Posterior cingulate gyrus (tissue), 11 donors: ENCODE measurements around the gene TRIM9.

Experiments used
- DNase-seq, 10 donors: peaks; one replicate each; pipeline versions ENCODE4 v3.0.0 to v3.0.0-alpha.2; 2020 to 2021; ENCODE audit warnings: mixed read lengths in 3 of 10
- intact Hi-C: fragments of 100-400 bp; cut with DNase I; formaldehyde crosslinking; loops from one replicate; pipeline ENCODE4 v1.15.1; 2023

The TRIM9 gene

DNA sequence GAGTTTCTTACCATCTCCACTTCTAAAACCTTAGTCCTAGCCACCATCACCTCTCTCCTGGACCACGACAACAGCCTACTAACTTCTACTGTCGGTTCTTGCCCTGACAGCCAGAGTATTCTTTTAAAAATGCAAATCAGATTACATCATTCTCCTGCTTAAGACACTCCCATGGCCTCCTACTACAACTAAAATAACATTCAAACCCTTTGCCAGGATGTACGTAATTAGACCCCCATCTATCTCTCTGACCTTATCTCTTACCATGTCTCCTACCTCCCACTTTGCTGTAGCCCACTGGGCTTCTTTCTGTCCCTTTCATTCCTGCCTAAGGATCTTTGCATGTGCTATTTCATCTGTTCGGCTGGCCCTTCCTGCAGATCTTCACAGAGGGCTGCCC, 27.6 kb downstream of the TRIM9 start:
- DNase-seq = no peak
- intact Hi-C loops = no loop called here

DNA sequence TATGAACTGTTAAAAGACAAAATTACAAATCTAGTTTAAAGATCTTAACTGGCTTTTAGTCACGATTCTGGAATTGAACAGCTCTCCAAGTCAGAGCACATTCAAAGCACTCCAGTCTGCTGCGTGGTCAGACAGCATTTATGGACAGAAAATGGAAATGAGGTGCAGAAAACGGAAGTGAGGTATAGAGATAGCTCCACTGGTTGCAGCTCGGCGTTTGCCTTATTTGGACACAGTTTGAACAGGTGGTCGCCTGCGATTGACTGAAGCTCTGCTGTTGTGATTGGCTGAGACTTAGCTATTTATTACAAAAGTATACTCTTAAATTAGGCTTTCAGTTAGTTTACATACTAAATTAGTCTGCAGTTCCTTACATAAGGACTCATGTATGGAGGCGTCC, 28.3 kb downstream of the TRIM9 start:
- peak in 3 of 10 donors; percentile 33 to 88 (median 34) for DNase-seq
- intact Hi-C loops = no loop called here

DNA sequence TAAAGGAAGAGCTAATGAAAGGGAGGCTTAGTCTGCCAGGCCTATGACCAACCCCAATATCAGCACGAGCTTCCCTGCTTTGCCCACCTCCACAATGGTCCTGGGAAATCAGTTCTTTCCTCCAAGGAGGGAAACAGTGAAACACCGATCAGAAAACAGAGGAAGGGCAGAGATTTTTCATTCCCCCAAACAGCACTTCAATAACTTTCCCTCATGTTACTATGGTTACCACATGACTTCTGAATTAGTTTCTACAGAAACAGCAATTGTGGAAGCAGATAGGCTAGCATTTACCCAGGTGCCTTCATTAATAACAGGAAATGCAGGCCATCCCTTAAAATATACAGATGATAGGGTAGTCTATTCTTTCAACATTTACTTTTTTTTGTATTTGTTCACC, 35.9 kb downstream of the TRIM9 start:
- intact Hi-C loops = no loop called here
- DNase-seq = no peak

DNA sequence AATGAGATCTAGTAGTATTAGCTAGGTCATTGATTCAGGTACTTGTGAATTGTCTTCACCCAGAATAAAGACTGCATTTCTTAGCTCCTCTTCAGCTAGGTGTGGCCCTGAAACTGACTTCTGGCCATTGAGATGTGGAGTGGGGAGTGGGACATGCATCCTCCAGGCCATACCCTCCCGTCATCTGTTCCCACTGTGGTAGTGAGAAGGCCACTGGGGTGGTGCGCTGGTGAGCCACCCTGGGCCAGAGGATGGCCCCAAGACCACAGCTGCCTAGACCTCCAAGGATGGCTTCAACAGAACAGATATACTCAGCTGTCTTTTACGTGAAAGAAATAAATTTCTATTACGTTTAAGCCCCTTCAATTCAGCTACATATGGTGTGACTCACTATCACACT, 36.5 kb downstream of the TRIM9 start:
- DNase-seq = no peak

DNA sequence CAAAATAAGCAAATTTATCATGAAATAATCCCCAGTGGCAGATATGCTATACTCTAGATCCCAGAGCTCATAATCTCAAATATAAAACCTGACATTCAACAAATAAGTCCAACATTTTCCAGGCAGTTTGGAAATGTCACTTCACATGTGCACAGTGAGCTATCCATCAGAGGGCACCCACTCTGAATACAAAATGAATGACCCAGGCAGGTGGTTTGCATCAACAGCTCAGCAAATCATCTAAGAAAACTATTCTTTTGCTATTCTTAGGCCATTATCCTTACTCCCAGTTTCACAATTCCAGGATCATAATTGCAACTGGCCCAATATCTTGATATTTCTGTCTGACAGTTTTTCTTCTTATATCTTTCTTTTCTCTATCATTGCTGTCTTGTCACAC, 38.5 kb downstream of the TRIM9 start:
- intact Hi-C loops = no loop called here
- no peak for DNase-seq

More for the DNA sequence above, 36.5 kb downstream of the TRIM9 start:
- intact Hi-C loops = no loop called here

DNA sequence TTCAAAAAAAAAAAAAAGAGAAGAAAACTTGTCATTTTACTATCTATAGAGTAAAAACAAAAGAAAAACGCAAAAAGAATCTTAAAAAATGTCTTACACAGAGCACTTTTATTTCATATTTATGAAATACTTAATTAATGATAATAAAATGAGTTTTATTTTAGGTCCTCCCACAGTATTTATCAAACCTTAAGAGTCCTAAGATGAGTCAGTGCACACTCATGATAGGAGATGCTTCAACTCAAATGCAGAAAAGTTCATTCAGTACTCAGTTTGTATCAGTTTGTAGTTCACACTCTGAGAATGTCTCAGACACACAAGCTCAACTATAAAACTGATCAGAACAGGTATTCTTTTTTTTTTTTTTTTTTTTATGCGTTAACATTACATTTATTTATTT, 41.7 kb downstream of the TRIM9 start:
- no peak for DNase-seq
- intact Hi-C loops = no loop called here

DNA sequence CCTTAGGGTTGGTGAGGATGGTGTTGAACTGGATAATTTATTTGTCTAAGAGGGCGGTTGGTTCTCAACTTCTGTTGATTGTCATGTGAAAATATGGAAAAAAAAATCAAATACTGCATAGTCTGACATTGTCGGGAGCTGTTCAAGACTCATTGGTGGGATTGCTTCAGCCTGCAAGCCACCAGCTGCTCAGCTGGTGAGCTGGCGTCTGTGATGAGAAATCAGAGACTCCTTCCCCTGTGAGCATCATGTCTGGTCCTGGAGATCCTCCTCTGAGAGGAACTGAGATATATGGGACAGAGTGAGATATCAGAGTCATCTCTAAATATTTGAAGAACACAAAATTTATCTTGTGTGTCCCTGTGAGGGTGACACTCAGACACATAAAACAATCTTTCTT, 49.9 kb downstream of the TRIM9 start:
- intact Hi-C loops = no loop called here
- DNase-seq = no peak

DNA sequence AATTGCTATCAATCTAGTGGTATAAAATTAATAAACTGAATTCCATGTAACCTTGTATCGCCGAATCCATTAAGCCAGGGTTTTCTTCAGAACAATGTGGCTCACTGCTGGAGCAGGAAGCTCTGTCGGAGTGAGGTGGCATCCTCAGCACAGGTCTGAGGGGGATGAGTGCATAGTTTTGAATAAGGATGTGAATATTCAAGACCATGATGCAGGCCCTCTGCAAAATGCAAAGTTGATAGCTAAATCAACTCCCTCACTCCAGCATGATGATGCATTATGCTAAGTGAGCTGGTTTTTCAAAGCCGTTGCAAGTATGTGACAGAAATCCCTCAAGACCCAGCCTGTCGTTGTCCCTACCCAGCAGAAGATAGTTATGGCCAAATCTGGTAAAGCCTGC, 53.0 kb downstream of the TRIM9 start:
- intact Hi-C loops = no loop called here
- DNase-seq = no peak

DNA sequence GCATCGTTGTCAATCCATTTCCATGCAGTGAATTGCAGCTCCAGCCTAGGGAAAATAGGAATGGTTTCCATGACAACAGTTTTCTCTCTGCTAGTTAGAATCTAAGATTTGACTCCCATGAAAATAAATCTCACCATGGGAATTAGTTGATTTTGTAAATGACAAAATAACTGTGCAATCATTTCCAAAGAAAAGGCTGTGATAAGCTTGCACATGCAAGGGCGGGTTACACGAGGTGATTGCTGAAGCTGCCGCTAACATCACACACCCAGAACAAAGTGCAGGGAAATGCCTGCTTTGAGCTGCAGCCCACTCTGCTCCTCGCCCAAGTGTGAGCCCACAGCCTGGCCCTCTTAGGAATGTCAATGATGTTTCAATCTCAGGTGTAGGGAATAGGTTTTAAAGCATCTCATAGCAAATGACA, 53.8 kb downstream of the TRIM9 start:
- intact Hi-C loops = no loop called here
- DNase-seq = peak in 2 of 10 donors; percentile 16 to 83

DNA sequence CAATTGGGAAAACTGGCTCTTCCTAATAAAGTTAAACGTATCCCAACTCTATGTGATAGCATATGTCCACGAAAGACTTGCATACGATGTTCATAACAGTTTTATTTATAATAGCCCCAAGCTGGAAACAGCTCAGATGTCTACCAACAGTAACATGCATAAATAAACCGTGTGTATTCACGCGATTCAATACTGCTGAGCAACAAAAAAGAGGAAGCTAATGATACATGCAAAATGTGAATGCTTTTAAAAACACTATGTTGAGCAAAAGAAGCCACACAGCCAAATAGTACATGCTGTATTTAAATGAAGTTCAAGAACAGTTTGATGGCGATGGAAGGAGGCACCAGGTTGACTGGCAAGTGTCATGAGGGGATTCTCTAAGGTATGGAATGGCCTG, 55.7 kb downstream of the TRIM9 start:
- DNase-seq = no peak

DNA sequence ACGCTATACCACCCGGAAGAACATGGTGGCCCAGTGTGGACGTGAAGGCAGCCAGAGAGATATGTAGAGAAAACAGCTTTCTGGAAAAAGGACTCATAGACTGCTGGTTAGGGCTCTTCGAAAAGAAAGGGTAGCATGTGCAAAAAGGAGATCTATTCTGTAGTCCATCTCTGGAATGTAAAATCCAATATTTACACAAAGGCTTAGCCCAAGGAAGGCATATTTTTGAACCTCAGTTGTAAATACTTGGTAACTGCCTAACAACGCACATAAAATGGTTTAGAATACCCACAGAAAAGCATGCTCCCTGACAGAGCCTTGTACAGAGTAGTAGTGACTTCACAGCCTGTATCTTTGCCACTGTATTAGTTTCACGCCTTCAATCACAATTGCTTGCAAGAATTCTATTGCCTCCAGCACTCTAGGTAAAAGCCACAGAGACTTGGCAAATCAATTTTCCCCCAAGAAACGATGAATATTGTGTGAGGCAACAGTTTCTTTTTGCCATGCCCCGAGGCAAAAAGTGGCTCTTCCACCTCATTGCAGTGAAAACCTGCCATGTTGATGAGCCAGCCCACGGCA, 59.2 kb downstream of the TRIM9 start:
- no peak for DNase-seq
- intact Hi-C loops = no loop called here

More for the DNA sequence above, 55.7 kb downstream of the TRIM9 start:
- intact Hi-C loops = no loop called here

DNA sequence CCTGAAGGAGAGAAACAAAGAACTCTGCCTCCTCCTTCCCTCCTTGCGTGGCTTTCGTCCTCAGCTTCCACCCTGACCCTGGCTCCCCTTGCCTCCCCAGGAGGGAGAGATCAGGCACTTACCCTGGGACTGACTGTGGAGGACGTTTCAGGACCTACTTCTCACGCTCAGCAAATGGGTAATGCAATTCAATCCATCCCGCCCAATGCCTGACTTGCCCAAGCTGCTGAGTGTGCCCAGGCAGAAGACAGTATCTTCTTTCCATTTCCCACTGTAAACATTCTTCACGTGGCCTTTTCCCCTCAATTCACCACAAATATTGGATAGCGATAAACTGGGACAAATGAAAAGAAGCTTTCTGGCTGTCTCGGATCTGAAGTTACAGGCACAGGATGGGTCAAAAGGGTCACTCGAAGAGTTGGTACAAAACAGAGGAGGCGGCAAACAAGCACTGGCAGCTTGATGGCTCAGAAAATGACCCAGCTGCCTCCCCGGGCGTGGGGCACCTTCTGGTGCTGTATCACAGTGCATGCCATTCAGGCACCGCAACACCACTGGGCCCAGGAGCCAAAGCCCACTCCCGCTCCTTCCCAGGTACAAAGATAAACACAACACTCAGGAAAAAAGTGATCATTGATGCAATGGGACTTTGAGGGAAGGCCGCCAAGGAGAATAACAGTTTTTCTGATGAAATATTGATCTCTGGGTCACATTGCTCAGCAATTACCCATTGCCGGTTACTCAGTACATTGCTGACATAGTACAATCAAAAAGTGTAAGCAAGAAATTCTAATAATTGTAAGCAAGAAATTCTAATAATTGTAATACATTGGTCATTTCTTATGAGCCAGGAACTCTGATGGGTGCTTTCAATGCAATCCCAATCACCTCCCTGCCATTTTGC, 65.8 kb downstream of the TRIM9 start:
- intact Hi-C loops = loop anchor here (10.0 kb wide), 1 partner anchor 74 kb away; no protein-coding TSS in a partner anchor
- peak in 2 of 10 donors; percentile 45 to 87 for DNase-seq

DNA sequence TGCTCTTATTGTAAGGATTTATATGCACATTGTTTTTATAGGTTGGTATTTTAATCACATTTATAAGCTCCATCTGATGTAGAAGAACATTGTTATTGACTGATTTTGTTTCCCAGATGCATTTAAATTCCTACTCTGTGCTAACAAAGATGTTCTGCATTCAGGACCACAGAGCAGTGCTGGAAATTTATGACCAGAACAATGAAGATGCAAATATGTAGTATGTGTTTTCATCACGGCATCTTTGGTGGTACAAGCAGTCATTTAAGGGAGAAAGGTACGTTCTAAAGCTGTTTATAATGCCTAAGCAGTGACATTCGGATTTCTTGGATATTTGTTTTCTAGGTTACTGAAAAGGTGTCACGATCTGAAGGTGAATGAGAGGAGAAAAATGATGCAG, 66.5 kb downstream of the TRIM9 start:
- DNase-seq = no peak
- intact Hi-C loops = loop anchor here (10.0 kb wide), 1 partner anchor 74 kb away; no protein-coding TSS in a partner anchor

DNA sequence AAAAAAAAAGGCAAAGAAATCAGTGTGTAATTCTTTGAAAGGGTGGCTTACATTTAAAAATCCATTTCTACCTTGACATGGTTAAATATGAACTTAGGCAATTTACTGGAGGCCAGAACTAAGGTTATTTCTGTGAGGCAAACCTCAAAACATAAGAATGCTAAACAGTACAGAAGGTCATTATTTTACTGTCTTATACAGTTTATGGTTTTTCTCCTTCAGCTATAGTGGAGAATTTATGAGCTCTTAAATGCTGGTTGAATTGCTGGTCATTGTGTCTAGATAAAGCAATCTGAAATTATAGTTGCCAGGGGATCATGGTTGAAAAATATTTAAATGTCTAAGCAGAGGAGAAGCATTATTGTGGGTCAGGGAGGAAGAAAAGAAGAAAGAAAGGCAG, 70.5 kb downstream of the TRIM9 start:
- intact Hi-C loops = loop anchor here (2.0 to 10.0 kb wide), 2 partner anchors 70 kb away; partner anchors contain the start of gene TRIM9
- no peak for DNase-seq

DNA sequence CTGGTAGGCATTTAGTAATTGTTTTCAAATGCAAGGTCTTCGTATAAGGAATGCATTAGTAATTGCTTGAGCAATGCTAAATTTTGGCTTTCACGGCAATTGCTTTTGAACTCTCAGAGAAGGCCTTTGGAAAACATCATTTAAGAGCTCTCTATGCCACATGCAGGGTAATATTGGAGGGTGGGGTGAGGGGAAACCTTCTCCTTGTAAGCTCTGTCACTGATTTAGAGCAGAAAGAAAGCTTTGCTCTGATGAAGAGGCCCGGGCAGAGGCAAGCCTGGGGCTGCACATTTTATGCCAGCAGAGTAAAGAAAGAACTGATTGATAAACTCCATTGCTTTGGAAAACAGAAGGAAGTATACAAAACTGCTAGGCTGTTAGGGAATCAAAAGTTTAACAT, 70.9 kb downstream of the TRIM9 start:
- intact Hi-C loops = loop anchor here (2.0 to 10.0 kb wide), 2 partner anchors 69 to 71 kb away; partner anchors contain the start of gene TRIM9
- peak in 4 of 10 donors; percentile 44 to 90 (median 69) for DNase-seq

DNA sequence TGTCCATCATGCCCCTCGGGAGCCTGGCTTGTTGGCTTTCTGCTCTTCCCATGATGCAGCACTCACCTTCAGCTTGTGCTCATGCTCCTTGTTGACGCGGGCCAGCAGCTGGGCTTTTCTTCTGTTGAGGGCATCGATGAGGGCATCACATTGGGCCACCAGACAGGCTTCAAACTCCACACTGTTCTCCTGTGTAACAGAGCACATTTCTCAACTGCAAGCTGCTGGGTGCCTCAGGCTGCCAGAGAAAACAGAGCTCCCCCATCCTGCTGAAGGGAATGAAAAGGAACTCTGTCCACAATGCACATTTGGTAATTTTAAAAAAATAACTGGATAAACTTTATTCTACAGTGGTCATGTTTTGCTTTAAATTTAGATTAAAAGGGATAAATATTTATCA, 72.1 kb downstream of the TRIM9 start:
- intact Hi-C loops = loop anchor here (10.0 kb wide), 1 partner anchor 68 kb away; no protein-coding TSS in a partner anchor
- peak in 7 of 10 donors; percentile 24 to 92 (median 57) for DNase-seq

DNA sequence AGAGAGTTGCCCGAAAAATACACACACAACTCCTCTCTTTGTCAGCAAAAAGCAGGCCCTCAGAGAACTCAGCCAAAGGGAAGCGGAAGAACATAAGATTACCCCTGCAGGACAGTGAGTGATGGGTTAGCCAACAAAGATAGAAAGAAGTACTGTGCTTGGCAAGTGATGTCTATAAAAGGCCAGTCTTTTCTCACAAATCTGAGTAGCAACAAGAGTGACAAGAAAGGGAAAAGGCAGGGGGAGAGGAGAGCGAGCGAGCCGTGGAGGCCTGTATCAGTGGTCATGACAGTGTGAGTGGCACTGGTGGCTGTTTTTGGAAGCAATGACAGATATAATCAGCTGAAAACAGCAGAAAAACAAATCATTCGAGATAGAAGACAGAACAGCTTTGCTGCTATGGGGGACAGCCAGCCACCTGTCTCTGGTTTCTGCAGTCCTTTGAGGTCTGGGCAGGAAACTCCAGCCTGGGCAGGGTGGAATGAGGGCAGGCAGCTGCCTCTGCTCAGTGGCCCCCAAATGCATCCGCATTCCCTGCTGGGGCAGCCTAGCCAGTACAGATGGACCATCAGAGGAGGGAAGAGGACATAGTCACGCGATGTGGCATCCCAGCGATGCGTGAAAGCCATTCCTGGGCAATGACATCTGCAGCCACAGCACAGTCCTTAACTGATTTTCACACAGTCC, 74.7 kb downstream of the TRIM9 start:
- DNase-seq = peak in 7 of 10 donors; percentile 36 to 90 (median 54)
- intact Hi-C loops = loop anchor here (10.0 kb wide), 1 partner anchor 65 kb away; no protein-coding TSS in a partner anchor

DNA sequence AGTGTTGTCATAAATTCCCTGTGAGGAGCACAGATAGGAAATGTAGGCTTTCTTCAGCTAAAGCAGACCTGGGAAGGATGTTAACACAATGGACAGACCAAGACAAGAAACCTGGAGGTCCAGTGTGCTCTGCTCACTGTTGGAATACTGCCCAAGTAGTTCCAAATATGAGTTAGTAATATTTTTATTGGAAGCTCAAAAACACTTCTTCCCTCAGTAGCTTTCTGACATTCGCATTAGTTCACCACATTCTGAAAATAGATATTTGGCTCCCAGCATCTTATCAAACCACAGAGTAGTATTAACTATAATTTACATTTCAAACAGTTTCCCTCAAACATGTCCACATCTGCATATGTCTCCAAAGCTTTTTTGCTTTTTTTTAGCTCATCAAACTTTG, 75.8 kb downstream of the TRIM9 start:
- DNase-seq = no peak
- intact Hi-C loops = no loop called here

DNA sequence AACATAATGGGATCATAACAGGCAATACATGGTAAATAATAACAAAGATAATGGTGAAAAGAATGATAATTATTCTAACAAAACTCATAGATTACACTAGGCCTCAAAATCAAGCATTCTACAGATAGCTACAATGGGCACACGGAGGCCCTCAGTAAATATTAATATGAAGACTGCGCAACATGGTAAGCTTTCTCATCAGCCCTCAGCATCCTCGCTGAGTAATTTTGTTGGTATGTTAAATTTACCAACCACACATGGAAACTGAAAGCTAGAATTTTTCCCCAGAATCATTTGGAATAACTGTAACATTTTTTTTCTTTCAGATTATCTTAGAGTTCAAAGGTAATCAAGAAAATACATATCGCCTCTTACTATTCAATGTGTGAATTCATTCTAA, 76.4 kb downstream of the TRIM9 start:
- intact Hi-C loops = no loop called here
- DNase-seq = no peak

DNA sequence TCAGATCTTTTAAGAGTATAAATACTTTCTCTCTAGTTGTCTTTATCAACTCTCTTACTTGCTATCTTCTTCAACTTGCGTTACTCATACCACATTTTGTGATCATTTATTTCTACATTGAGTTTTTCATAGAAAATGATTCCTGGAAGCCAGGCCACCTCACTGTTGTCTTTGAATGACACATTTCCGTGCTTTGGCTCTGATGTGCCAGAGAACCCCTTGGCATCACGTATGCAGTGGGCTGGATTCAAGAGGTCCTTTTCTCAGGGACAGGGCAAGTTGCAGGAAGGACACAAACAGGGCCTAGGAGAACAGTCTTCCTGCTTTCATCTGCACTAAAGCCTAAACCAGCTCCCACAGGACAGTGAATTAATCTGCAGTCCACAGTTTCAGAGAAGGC, 80.3 kb downstream of the TRIM9 start:
- intact Hi-C loops = no loop called here
- no peak for DNase-seq

DNA sequence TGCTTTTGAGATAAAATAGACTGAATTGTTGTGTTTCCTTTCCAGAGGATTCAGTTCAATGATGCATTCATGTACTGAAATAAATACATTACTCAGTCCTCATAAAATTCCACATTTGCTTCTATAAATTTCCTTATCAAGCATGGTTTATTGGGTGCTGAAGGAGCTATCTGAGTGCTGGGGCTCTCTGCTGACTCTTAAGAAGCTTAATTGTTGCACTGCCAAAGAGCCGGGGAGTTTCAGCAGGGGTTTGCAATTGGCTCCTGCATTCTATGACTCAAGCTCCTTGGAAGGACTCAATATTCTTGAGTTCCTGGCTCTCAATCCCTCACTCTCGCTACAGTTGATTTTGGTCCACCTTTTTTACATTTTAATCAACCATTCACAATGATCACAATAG, 80.8 kb downstream of the TRIM9 start:
- peak in 1 of 10 donors; percentile 86 for DNase-seq
- intact Hi-C loops = no loop called here
